HG02623 (cell line): ENCODE measurements around the gene MGP.

ENCODE experiments used
- ATAC-seq: cut with Tn5 transposase; IDR thresholded peaks from one replicate; pipeline ENCODE4 v1.9.1; 2021; ENCODE audit warnings: moderate library complexity; ENCODE audit not compliant: unreplicated experiment

MGP gene

GRCh38 chr12:14903386-14904098, 17.9 kb upstream of the MGP start:
- ATAC-seq, result no peak

- ATAC-seq, result no peak
These were observed 16.8 kb upstream of the MGP start for GRCh38 chr12:14902465-14902864.

- no peak for ATAC-seq
These were observed 15.5 kb upstream of the MGP start for GRCh38 chr12:14901228-14901562.

- ATAC-seq, result no peak
These were observed 15.0 kb upstream of the MGP start for GRCh38 chr12:14900521-14901227.

- no peak for ATAC-seq
These were observed 11.0 kb upstream of the MGP start for GRCh38 chr12:14896521-14897169.

- ATAC-seq, result no peak
These were observed 8.0 kb upstream of the MGP start for GRCh38 chr12:14893506-14894250.

- no peak for ATAC-seq
These were observed 7.3 kb upstream of the MGP start for GRCh38 chr12:14892726-14893505.

GRCh38 chr12:14890701-14891100, 5.0 kb upstream of the MGP start:
- ATAC-seq, result no peak

GRCh38 chr12:14886271-14886670, 617 bp upstream of the MGP start:
- ATAC-seq, result no peak

- ATAC-seq, result peak; percentile 98
These were observed 1.2 kb downstream of the MGP start for GRCh38 chr12:14884458-14884878.

GRCh38 chr12:14883686-14884085, 2.0 kb downstream of the MGP start:
- ATAC-seq, result no peak

- ATAC-seq, result no peak
These were observed 4.7 kb downstream of the MGP start for GRCh38 chr12:14880890-14881453.

GRCh38 chr12:14879222-14879933, 6.3 kb downstream of the MGP start:
- ATAC-seq, result no peak

- ATAC-seq, result no peak
These were observed 7.2 kb downstream of the MGP start for GRCh38 chr12:14878488-14878887.

GRCh38 chr12:14876833-14877232, 8.8 kb downstream of the MGP start:
- no peak for ATAC-seq

- ATAC-seq, result no peak
These were observed 10.8 kb downstream of the MGP start for GRCh38 chr12:14874882-14875281.

- no peak for ATAC-seq
These were observed 12.0 kb downstream of the MGP start for GRCh38 chr12:14873440-14874185.

- no peak for ATAC-seq
These were observed 13.8 kb downstream of the MGP start for GRCh38 chr12:14871886-14872285.

GRCh38 chr12:14871247-14871646, 14.4 kb downstream of the MGP start:
- no peak for ATAC-seq
